ENCODE data around the gene PAQR6.

The PAQR6 gene

DNA sequence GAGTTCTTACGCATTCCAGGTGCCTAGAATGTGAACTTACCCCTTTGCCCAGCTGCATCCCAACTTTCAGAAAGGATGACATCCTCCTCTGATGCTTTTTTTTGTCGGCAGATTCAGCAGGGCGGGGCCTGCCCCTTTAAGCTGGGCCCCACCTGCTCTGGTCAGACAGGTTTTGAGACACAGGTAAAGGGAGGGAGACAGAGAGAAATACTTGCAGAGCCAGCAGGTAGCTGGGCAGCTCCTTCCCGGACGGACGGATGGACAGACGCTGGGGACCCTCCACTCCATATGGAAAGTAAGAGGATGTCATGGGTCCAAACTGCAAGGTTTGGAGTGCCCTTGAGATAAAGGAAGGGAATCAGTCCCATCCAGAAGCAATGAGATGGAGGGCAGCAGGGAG lies 36.3 kb upstream of the PAQR6 start, which contains the start of gene TMEM79:
TSS of gene TMEM79 (plus strand) at position 214 of the 400 bp plus-strand sequence. CDS start 902 bp downstream, outside the sequence.
- DNase-seq (ENCODE audit: low read depth, low spot score) = no peak
- Histone ChIP-seq H3K4me3 (ENCODE audit: low read length) (peak within 1 kb of the TSS; percentile 44; the same call in 1 of the 2 replicates), H3K27ac (ENCODE audit: low read length) (no peak within 1 kb of the TSS), H3K27me3 (ENCODE audit: control insufficient read depth, insufficient read depth, low read length) (no peaks in the 10 kb centered on the region), H3K4me1 (ENCODE audit: control insufficient read depth, insufficient read depth, low read length) (no peaks in the 10 kb centered on the region), H3K36me3 (ENCODE audit: control insufficient read depth, insufficient read depth, low read length) (0 out of 2 replicates have a peak, but pooled peaks cover 2% of the 10 kb centered on the region), H3K9me3 (ENCODE audit: control insufficient read depth, insufficient read depth, low read length) (no peaks in the 10 kb centered on the region)
- no CpG with 5 or more reads among the region's 7 CpGs for WGBS (ENCODE audit: insufficient coverage, insufficient read length)

- DNase-seq (ENCODE audit: low read depth, low spot score) = no peak
- no CpG with 5 or more reads among the region's 1 CpG for WGBS (ENCODE audit: insufficient coverage, insufficient read length)
- Histone ChIP-seq H3K4me3 (ENCODE audit: low read length) (peak overlapping the region; percentile 44; the same call in 1 of the 2 replicates), H3K27me3 (ENCODE audit: control insufficient read depth, insufficient read depth, low read length) (no peaks in the 10 kb centered on the region), H3K36me3 (ENCODE audit: control insufficient read depth, insufficient read depth, low read length) (peaks cover 6% of the 10 kb centered on the region; the same call in 1 of the 2 replicates), H3K9me3 (ENCODE audit: control insufficient read depth, insufficient read depth, low read length) (no peaks in the 10 kb centered on the region), H3K4me1 (ENCODE audit: control insufficient read depth, insufficient read depth, low read length) (no peaks in the 10 kb centered on the region), H3K27ac (ENCODE audit: low read length) (no peak overlapping the region)
Measured at GRCh38 chr1:156283521-156283920, 35.7 kb upstream of the PAQR6 start.

DNA sequence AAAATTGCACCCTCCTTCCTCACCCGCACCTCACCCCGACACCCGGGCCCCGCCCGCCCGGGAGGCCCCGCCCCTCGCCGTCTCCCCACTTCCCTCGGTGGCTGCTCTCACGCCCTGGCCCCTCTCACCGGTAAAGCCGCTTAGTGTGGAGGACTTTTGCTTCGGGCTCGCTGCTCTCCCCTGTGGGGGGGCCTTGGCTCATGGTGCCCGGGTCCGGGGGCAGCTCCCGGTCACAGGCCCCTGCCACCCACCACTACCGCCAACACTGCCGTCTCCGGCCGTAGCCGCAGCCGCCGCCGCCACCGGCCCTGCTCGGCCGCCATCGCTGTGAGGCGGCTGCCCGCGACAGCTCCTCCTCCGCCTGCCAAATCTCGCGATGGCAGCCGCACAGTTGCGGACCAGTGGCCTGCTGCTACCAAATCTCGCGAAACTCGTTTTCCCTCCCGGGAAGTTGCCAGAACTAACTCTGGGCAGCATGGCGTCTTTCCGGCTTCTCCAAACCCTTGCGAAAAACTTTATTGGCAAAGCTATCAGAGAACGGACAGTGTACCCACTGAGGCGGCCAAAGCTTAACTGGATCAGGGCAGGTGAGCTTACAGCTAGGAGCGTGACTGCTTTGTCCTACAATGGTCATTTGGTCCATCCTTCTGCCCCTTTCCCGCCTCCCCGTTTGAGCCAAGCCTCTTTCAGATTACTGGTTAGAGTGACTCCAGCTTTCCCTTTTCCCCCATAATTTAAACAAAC lies 34.8 kb upstream of the PAQR6 start, which contains the start of gene SMG5:
TSS of gene SMG5 (minus strand) at position 347 of the 744 bp plus-strand sequence. CDS start at position 202, 145 bp downstream.
- WGBS (ENCODE audit: insufficient coverage, insufficient read length) = no CpG with 5 or more reads among the region's 50 CpGs

DNA sequence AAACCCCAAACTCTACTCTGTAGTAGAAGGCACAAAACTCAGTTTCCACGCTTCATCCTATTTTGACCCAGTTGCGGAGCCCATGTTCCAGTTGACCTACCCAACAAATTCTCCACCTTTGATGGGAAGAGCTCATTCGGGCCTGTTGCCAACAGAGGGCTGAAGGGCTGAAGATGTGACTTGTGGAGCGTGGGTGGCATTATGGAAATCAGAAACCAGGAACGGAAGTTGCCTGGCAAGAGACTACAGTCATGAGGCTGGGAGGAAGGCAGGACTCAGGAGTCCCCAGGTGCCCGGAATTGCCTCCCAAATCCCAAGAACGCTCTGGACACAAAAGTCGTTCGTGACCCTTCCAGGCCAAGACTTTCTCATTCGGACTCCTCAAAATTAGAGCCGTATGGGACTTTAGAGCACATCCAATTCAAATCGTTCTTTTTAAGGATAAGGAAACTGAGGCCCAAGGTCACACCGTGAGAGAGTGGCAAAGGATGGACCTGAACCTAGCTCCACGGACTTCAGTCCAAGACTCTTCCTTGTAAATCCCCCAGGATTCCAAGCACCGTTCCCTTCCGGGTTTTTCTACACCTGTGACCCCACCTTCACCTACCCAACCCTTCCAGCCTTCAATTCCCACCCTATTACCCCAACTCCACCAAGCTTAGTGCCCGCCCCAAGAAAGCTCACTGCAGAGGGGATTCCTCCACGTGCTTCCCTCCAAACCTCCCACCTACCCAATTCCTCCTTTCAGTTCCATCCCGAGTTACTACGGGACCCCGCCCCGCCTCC lies 34.0 kb upstream of the PAQR6 start:
- H3K4me1 ChIP-seq (ENCODE audit: control insufficient read depth, insufficient read depth, low read length) = no peaks in the 10 kb centered on the region
- H3K4me3 ChIP-seq (ENCODE audit: low read length) = peak overlapping the region; percentile 88; the same call in 1 of the 2 replicates
- H3K9me3 ChIP-seq (ENCODE audit: control insufficient read depth, insufficient read depth, low read length) = no peaks in the 10 kb centered on the region
- no CpG with 5 or more reads among the region's 22 CpGs for WGBS (ENCODE audit: insufficient coverage, insufficient read length)
- peak; percentile 37 for DNase-seq (ENCODE audit: low read depth, low spot score)
- H3K27me3 ChIP-seq (ENCODE audit: control insufficient read depth, insufficient read depth, low read length) = no peaks in the 10 kb centered on the region
- peaks cover 14% of the 10 kb centered on the region; the same call in 1 of the 2 replicates for H3K36me3 ChIP-seq (ENCODE audit: control insufficient read depth, insufficient read depth, low read length)
- no peak overlapping the region for H3K27ac ChIP-seq (ENCODE audit: low read length)

More for the DNA sequence above, 34.8 kb upstream of the PAQR6 start, which contains the start of gene SMG5:
- H3K9me3 ChIP-seq (ENCODE audit: control insufficient read depth, insufficient read depth, low read length) = no peaks in the 10 kb centered on the region
- H3K4me3 ChIP-seq (ENCODE audit: low read length) = peak within 1 kb of the TSS; percentile 88
- no peaks in the 10 kb centered on the region for H3K4me1 ChIP-seq (ENCODE audit: control insufficient read depth, insufficient read depth, low read length)
- DNase-seq (ENCODE audit: low read depth, low spot score) = peak; percentile 99
- no peaks in the 10 kb centered on the region for H3K27me3 ChIP-seq (ENCODE audit: control insufficient read depth, insufficient read depth, low read length)
- H3K36me3 ChIP-seq (ENCODE audit: control insufficient read depth, insufficient read depth, low read length) = peaks cover 10% of the 10 kb centered on the region; the same call in 1 of the 2 replicates
- H3K27ac ChIP-seq (ENCODE audit: low read length) = no peak within 1 kb of the TSS

DNA sequence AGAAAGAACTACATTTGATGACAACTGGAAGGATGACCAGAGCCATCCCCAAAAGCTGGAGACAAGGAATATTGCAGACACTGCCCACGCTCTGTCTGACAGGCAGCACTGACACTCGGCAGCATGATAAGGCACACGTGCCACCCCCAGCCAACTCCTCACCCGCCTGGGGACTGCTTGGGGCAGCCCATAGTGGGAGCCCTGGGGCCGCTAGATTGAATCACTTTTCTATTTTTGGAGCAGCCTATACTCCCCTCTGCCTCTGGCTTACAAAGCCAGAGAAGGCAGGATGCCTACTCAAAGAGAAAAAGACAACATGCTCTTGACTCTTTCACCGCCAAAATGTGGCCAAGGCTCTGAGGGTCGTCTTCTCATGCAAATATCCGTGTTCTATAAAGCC lies 33.4 kb upstream of the PAQR6 start:
- no peaks in the 10 kb centered on the region for H3K27me3 ChIP-seq (ENCODE audit: control insufficient read depth, insufficient read depth, low read length)
- no peak overlapping the region for H3K27ac ChIP-seq (ENCODE audit: low read length)
- H3K4me3 ChIP-seq (ENCODE audit: low read length) = peak overlapping the region; percentile 88; the same call in 1 of the 2 replicates
- H3K9me3 ChIP-seq (ENCODE audit: control insufficient read depth, insufficient read depth, low read length) = no peaks in the 10 kb centered on the region
- WGBS (ENCODE audit: insufficient coverage, insufficient read length) = no CpG with 5 or more reads among the region's 8 CpGs
- H3K4me1 ChIP-seq (ENCODE audit: control insufficient read depth, insufficient read depth, low read length) = no peaks in the 10 kb centered on the region
- peaks cover 18% of the 10 kb centered on the region; the same call in 1 of the 2 replicates for H3K36me3 ChIP-seq (ENCODE audit: control insufficient read depth, insufficient read depth, low read length)
- no peak for DNase-seq (ENCODE audit: low read depth, low spot score)

- H3K9me3 ChIP-seq (ENCODE audit: control insufficient read depth, insufficient read depth, low read length) = no peaks in the 10 kb centered on the region
- no peak overlapping the region for H3K27ac ChIP-seq (ENCODE audit: low read length)
- H3K27me3 ChIP-seq (ENCODE audit: control insufficient read depth, insufficient read depth, low read length) = no peaks in the 10 kb centered on the region
- no CpG with 5 or more reads among the region's 3 CpGs for WGBS (ENCODE audit: insufficient coverage, insufficient read length)
- H3K4me1 ChIP-seq (ENCODE audit: control insufficient read depth, insufficient read depth, low read length) = no peaks in the 10 kb centered on the region
- H3K4me3 ChIP-seq (ENCODE audit: low read length) = no peak overlapping the region
- DNase-seq (ENCODE audit: low read depth, low spot score) = no peak
- peaks cover 26% of the 10 kb centered on the region; the same call in 1 of the 2 replicates for H3K36me3 ChIP-seq (ENCODE audit: control insufficient read depth, insufficient read depth, low read length)
Measured at GRCh38 chr1:156279837-156280236, 32.0 kb upstream of the PAQR6 start.

GRCh38 chr1:156276966-156277381 lies 29.1 kb upstream of the PAQR6 start:
- no peaks in the 10 kb centered on the region for H3K27me3 ChIP-seq (ENCODE audit: control insufficient read depth, insufficient read depth, low read length)

DNA sequence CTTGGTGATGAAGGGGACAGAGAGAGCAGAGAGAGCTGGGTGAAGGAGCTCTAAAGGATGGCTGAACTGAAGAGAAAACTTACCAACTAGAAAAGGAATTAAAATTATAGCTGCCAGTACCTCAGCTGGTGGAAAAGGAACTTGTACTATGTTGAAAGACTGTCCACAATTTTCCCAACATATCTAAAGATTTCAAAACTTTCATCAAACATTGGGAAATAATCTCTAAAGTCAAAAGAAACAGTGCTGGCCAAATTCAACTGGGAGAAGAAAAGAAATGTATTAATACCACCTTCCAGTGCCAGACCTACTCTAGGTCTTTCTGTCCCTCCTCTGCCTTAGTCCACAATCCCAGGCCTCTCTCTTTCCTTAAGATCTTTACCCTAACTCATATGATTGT lies 28.7 kb upstream of the PAQR6 start:
- H3K27me3 ChIP-seq (ENCODE audit: control insufficient read depth, insufficient read depth, low read length) = no peaks in the 10 kb centered on the region
- no peak overlapping the region for H3K4me3 ChIP-seq (ENCODE audit: low read length)
- H3K27ac ChIP-seq (ENCODE audit: low read length) = no peak overlapping the region
- peaks cover 41% of the 10 kb centered on the region; the same call in 1 of the 2 replicates for H3K36me3 ChIP-seq (ENCODE audit: control insufficient read depth, insufficient read depth, low read length)
- no peaks in the 10 kb centered on the region for H3K4me1 ChIP-seq (ENCODE audit: control insufficient read depth, insufficient read depth, low read length)
- no peak for DNase-seq (ENCODE audit: low read depth, low spot score)
- no peaks in the 10 kb centered on the region for H3K9me3 ChIP-seq (ENCODE audit: control insufficient read depth, insufficient read depth, low read length)

More at GRCh38 chr1:156276966-156277381, 29.1 kb upstream of the PAQR6 start:
- DNase-seq (ENCODE audit: low read depth, low spot score) = no peak
- H3K36me3 ChIP-seq (ENCODE audit: control insufficient read depth, insufficient read depth, low read length) = peaks cover 40% of the 10 kb centered on the region; the same call in 1 of the 2 replicates
- no peak overlapping the region for H3K4me3 ChIP-seq (ENCODE audit: low read length)
- no peaks in the 10 kb centered on the region for H3K9me3 ChIP-seq (ENCODE audit: control insufficient read depth, insufficient read depth, low read length)
- H3K4me1 ChIP-seq (ENCODE audit: control insufficient read depth, insufficient read depth, low read length) = no peaks in the 10 kb centered on the region
- no CpG with 5 or more reads among the region's 6 CpGs for WGBS (ENCODE audit: insufficient coverage, insufficient read length)
- no peak overlapping the region for H3K27ac ChIP-seq (ENCODE audit: low read length)

- no peaks in the 10 kb centered on the region for H3K9me3 ChIP-seq (ENCODE audit: control insufficient read depth, insufficient read depth, low read length)
- no peak overlapping the region for H3K27ac ChIP-seq (ENCODE audit: low read length)
- H3K27me3 ChIP-seq (ENCODE audit: control insufficient read depth, insufficient read depth, low read length) = no peaks in the 10 kb centered on the region
- H3K4me1 ChIP-seq (ENCODE audit: control insufficient read depth, insufficient read depth, low read length) = no peaks in the 10 kb centered on the region
- no CpG with 5 or more reads among the region's 3 CpGs for WGBS (ENCODE audit: insufficient coverage, insufficient read length)
- DNase-seq (ENCODE audit: low read depth, low spot score) = no peak
- H3K36me3 ChIP-seq (ENCODE audit: control insufficient read depth, insufficient read depth, low read length) = peaks cover 48% of the 10 kb centered on the region
- H3K4me3 ChIP-seq (ENCODE audit: low read length) = no peak overlapping the region
Measured at GRCh38 chr1:156270314-156270713, 22.5 kb upstream of the PAQR6 start.

- DNase-seq (ENCODE audit: low read depth, low spot score) = no peak
- H3K27me3 ChIP-seq (ENCODE audit: control insufficient read depth, insufficient read depth, low read length) = no peaks in the 10 kb centered on the region
- H3K36me3 ChIP-seq (ENCODE audit: control insufficient read depth, insufficient read depth, low read length) = peaks cover 48% of the 10 kb centered on the region
- no peak overlapping the region for H3K27ac ChIP-seq (ENCODE audit: low read length)
- WGBS (ENCODE audit: insufficient coverage, insufficient read length) = no CpG with 5 or more reads among the region's 4 CpGs
- H3K4me3 ChIP-seq (ENCODE audit: low read length) = no peak overlapping the region
- H3K4me1 ChIP-seq (ENCODE audit: control insufficient read depth, insufficient read depth, low read length) = no peaks in the 10 kb centered on the region
- H3K9me3 ChIP-seq (ENCODE audit: control insufficient read depth, insufficient read depth, low read length) = no peaks in the 10 kb centered on the region
Measured at GRCh38 chr1:156268336-156268735, 20.5 kb upstream of the PAQR6 start.
